ENCODE results near the gene SNCA.

The SNCA gene

DNA sequence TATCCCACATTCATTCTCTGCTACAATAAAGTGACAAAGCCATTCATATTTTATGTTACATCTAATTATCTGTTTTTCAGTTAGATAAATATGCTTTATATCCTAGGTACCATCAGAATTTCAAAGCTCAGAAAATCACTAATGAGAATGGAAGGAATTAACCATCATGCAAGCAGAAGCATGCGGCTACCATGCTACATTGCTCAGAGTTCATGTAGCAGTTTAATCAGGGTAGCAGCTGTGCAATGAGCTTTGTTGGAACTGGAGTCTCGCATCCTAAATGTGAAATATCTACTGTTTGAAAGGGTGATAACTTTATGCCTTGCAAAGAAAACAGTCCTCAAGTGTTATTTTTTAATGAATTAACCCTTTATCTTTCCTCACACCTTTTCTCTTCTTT lies 77.5 kb downstream of the SNCA start:
- 100% methylated on average over 1 of the region's 2 CpGs for WGBS (ENCODE audit: insufficient coverage)
- POLR2A ChIA-PET = no interaction called here

GRCh38 chr4:89757154-89757719 lies 79.7 kb downstream of the SNCA start:
- 90% methylated on average over 2 of the region's 4 CpGs for WGBS (ENCODE audit: insufficient coverage)
- no peak overlapping the region for H3K27ac ChIP-seq (ENCODE audit: insufficient read depth in 1 of 2, low read depth in 1 of 2, low read length in 2 of 2, poor library complexity in 1 of 2, severe bottlenecking in 2 of 2)
- no peak overlapping the region for H3K4me3 ChIP-seq (ENCODE audit: control insufficient read depth in 1 of 7, extremely low read depth in 1 of 7, insufficient read depth in 4 of 7, low read depth in 2 of 7, low read length in 6 of 7)
- H3K36me3 ChIP-seq (ENCODE audit: control insufficient read depth in 4 of 4, insufficient read depth in 4 of 4, low read length in 3 of 4) = peaks cover 2 to 5% (median 3%) of the 10 kb centered on the region in 4 experiments
- DNase-seq = no peak
- H3K4me1 ChIP-seq (ENCODE audit: control extremely low read depth in 1 of 4, control insufficient read depth in 4 of 4, insufficient read depth in 4 of 4, low read length in 3 of 4) = no peaks in the 10 kb centered on the region
- CTCF ChIA-PET = interaction anchor here (0.6 to 0.8 kb wide), 2 partner anchors 113 to 940 kb away, joined by 3 read pairs; no protein-coding TSS in a partner anchor
- POLR2A ChIA-PET = no interaction called here
- no peaks in the 10 kb centered on the region for H3K27me3 ChIP-seq (replicated peaks in 2 of 5; ENCODE audit: control insufficient read depth in 4 of 5, insufficient read depth in 5 of 5, low read length in 4 of 5)
- H3K9me3 ChIP-seq (ENCODE audit: control extremely low read depth in 1 of 5, control insufficient read depth in 4 of 5, insufficient read depth in 2 of 5, low read depth in 1 of 5, low read length in 4 of 5) = no peaks in the 10 kb centered on the region

More for the DNA sequence above, 77.5 kb downstream of the SNCA start:
- Histone ChIP-seq H3K4me1 (ENCODE audit: control extremely low read depth in 1 of 4, control insufficient read depth in 4 of 4, insufficient read depth in 4 of 4, low read length in 3 of 4) (no peaks in the 10 kb centered on the region), H3K27ac (ENCODE audit: insufficient read depth in 1 of 2, low read depth in 1 of 2, low read length in 2 of 2, poor library complexity in 1 of 2, severe bottlenecking in 2 of 2) (no peak overlapping the region), H3K9me3 (ENCODE audit: control extremely low read depth in 1 of 5, control insufficient read depth in 4 of 5, insufficient read depth in 2 of 5, low read depth in 1 of 5, low read length in 4 of 5) (no peaks in the 10 kb centered on the region), H3K4me3 (ENCODE audit: control insufficient read depth in 1 of 7, extremely low read depth in 1 of 7, insufficient read depth in 4 of 7, low read depth in 2 of 7, low read length in 6 of 7) (no peak overlapping the region), H3K27me3 (replicated peaks in 2 of 5; ENCODE audit: control insufficient read depth in 4 of 5, insufficient read depth in 5 of 5, low read length in 4 of 5) (no peaks in the 10 kb centered on the region), H3K36me3 (ENCODE audit: control insufficient read depth in 4 of 4, insufficient read depth in 4 of 4, low read length in 3 of 4) (peaks cover 0 to 2% (median under 1%) of the 10 kb centered on the region in 4 experiments)
- DNase-seq = no peak
- CTCF ChIA-PET = no interaction called here

DNA sequence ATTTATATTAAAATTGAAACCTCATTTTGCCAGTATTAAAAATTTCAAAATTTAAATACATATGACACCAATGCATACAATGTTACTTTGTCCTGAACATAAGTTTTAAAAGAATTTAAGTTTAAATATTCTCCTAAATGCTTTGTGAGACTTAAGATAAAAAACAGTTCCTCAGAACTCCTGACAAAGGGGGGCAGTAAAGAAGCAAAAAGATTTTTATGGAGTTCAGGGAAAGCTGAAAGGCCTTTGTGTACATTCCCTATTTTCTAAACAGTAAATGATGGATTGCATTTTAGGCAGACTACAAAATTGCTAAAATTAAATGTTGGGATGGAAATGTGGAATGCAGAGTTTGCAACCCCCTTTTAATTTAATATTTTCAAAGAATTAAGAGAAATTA lies 81.7 kb downstream of the SNCA start:
- H3K4me1 ChIP-seq (ENCODE audit: control extremely low read depth in 1 of 4, control insufficient read depth in 4 of 4, insufficient read depth in 4 of 4, low read length in 3 of 4) = no peaks in the 10 kb centered on the region
- DNase-seq = no peak
- CTCF ChIA-PET = no interaction called here
- H3K9me3 ChIP-seq (ENCODE audit: control extremely low read depth in 1 of 5, control insufficient read depth in 4 of 5, insufficient read depth in 2 of 5, low read depth in 1 of 5, low read length in 4 of 5) = no peaks in the 10 kb centered on the region
- no peaks in the 10 kb centered on the region for H3K27me3 ChIP-seq (replicated peaks in 2 of 5; ENCODE audit: control insufficient read depth in 4 of 5, insufficient read depth in 5 of 5, low read length in 4 of 5)
- H3K27ac ChIP-seq (ENCODE audit: insufficient read depth in 1 of 2, low read depth in 1 of 2, low read length in 2 of 2, poor library complexity in 1 of 2, severe bottlenecking in 2 of 2) = no peak overlapping the region
- no peak overlapping the region for H3K4me3 ChIP-seq (ENCODE audit: control insufficient read depth in 1 of 7, extremely low read depth in 1 of 7, insufficient read depth in 4 of 7, low read depth in 2 of 7, low read length in 6 of 7)
- POLR2A ChIA-PET = no interaction called here
- H3K36me3 ChIP-seq (ENCODE audit: control insufficient read depth in 4 of 4, insufficient read depth in 4 of 4, low read length in 3 of 4) = peaks cover 2 to 5% (median 3%) of the 10 kb centered on the region in 4 experiments

DNA sequence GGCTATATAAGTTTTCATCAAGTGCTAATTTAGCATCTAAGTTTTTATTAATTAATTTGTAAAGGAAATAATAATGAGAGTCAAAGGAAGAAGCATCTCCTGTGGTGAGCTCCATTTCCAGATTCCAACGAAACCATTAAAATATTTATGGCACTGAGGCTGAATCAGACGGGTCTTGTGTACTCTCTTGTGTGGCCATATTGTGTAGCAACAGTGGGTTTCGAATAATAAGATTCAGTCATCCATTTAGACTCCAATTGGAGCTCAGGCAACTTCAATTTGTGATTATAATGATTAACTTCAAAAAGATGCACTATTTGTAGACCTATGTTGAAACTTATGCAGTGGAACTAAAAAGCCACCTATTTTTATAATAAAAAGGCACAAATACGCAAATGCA lies 82.4 kb downstream of the SNCA start:
- CTCF ChIA-PET = no interaction called here
- Histone ChIP-seq H3K4me1 (ENCODE audit: control extremely low read depth in 1 of 4, control insufficient read depth in 4 of 4, insufficient read depth in 4 of 4, low read length in 3 of 4) (no peaks in the 10 kb centered on the region), H3K36me3 (ENCODE audit: control insufficient read depth in 4 of 4, insufficient read depth in 4 of 4, low read length in 3 of 4) (peaks cover under 1 to 5% (median 3%) of the 10 kb centered on the region in 4 experiments), H3K27ac (ENCODE audit: insufficient read depth in 1 of 2, low read depth in 1 of 2, low read length in 2 of 2, poor library complexity in 1 of 2, severe bottlenecking in 2 of 2) (no peak overlapping the region), H3K4me3 (ENCODE audit: control insufficient read depth in 1 of 7, extremely low read depth in 1 of 7, insufficient read depth in 4 of 7, low read depth in 2 of 7, low read length in 6 of 7) (no peak overlapping the region), H3K27me3 (replicated peaks in 2 of 5; ENCODE audit: control insufficient read depth in 4 of 5, insufficient read depth in 5 of 5, low read length in 4 of 5) (no peaks in the 10 kb centered on the region), H3K9me3 (ENCODE audit: control extremely low read depth in 1 of 5, control insufficient read depth in 4 of 5, insufficient read depth in 2 of 5, low read depth in 1 of 5, low read length in 4 of 5) (no peaks in the 10 kb centered on the region)
- POLR2A ChIA-PET = no interaction called here
- 100% methylated on average over 2 of the region's 4 CpGs for WGBS (ENCODE audit: insufficient coverage)
- no peak for DNase-seq

GRCh38 chr4:89753601-89754066 lies 83.3 kb downstream of the SNCA start:
- no peak for DNase-seq
- Histone ChIP-seq H3K27me3 (replicated peaks in 2 of 5; ENCODE audit: control insufficient read depth in 4 of 5, insufficient read depth in 5 of 5, low read length in 4 of 5) (no peaks in the 10 kb centered on the region), H3K4me1 (ENCODE audit: control extremely low read depth in 1 of 4, control insufficient read depth in 4 of 4, insufficient read depth in 4 of 4, low read length in 3 of 4) (no peaks in the 10 kb centered on the region), H3K36me3 (ENCODE audit: control insufficient read depth in 4 of 4, insufficient read depth in 4 of 4, low read length in 3 of 4) (peaks cover 0 to 5% (median 2%) of the 10 kb centered on the region in 4 experiments), H3K4me3 (ENCODE audit: control insufficient read depth in 1 of 7, extremely low read depth in 1 of 7, insufficient read depth in 4 of 7, low read depth in 2 of 7, low read length in 6 of 7) (no peak overlapping the region), H3K9me3 (ENCODE audit: control extremely low read depth in 1 of 5, control insufficient read depth in 4 of 5, insufficient read depth in 2 of 5, low read depth in 1 of 5, low read length in 4 of 5) (no peaks in the 10 kb centered on the region), H3K27ac (ENCODE audit: insufficient read depth in 1 of 2, low read depth in 1 of 2, low read length in 2 of 2, poor library complexity in 1 of 2, severe bottlenecking in 2 of 2) (no peak overlapping the region)
- ChIA-PET CTCF (no interaction called here), POLR2A (no interaction called here)
- WGBS (ENCODE audit: insufficient coverage) = 100% methylated on average over 2 of the region's 5 CpGs

DNA sequence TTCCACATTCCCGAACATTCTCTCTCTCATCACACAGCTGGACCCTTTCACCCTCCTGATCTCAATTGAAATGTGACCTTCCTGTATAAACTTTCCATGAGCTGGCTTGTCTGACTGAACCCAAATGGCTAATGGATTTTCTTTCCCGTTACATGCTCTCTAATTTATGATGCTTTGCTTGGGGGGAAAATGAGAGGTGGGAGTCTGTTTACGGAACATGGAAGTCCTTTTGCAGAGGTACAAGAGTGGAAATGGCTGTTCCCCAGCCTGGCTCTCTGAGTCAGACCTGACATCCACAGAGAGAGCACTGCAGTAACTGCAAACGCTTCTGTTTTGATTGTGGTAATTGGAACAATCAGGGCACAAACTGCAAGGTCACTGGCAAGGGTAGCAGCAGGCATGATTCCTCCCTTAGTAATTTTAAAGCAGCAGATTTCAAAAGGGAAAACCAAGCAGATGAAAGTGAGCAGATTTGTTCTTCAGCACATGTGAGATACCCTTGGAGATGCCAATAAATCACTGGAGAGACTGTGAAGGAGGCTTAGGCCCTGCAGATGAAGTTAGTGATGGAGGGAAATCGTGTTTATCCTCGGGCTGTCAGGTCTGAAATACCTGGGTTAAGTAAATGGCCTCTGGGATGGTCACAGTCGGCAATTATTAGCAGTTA lies 83.9 kb downstream of the SNCA start:
- no peak for DNase-seq
- Histone ChIP-seq H3K9me3 (ENCODE audit: control extremely low read depth in 1 of 5, control insufficient read depth in 4 of 5, insufficient read depth in 2 of 5, low read depth in 1 of 5, low read length in 4 of 5) (no peaks in the 10 kb centered on the region), H3K4me1 (ENCODE audit: control extremely low read depth in 1 of 4, control insufficient read depth in 4 of 4, insufficient read depth in 4 of 4, low read length in 3 of 4) (no peaks in the 10 kb centered on the region), H3K36me3 (ENCODE audit: control insufficient read depth in 4 of 4, insufficient read depth in 4 of 4, low read length in 3 of 4) (peaks cover 0 to 5% (median 2%) of the 10 kb centered on the region in 4 experiments), H3K27me3 (replicated peaks in 2 of 5; ENCODE audit: control insufficient read depth in 4 of 5, insufficient read depth in 5 of 5, low read length in 4 of 5) (no peaks in the 10 kb centered on the region), H3K27ac (ENCODE audit: insufficient read depth in 1 of 2, low read depth in 1 of 2, low read length in 2 of 2, poor library complexity in 1 of 2, severe bottlenecking in 2 of 2) (no peak overlapping the region), H3K4me3 (ENCODE audit: control insufficient read depth in 1 of 7, extremely low read depth in 1 of 7, insufficient read depth in 4 of 7, low read depth in 2 of 7, low read length in 6 of 7) (no peak overlapping the region)
- ChIA-PET POLR2A (no interaction called here), CTCF (no interaction called here)
- 100% methylated on average over 6 of the region's 7 CpGs for WGBS (ENCODE audit: insufficient coverage)

- 98% methylated on average over 5 of the region's 5 CpGs for WGBS (ENCODE audit: insufficient coverage)
- peaks cover 0 to 5% (median 2%) of the 10 kb centered on the region in 4 experiments for H3K36me3 ChIP-seq (ENCODE audit: control insufficient read depth in 4 of 4, insufficient read depth in 4 of 4, low read length in 3 of 4)
- ChIA-PET CTCF (no interaction called here), POLR2A (no interaction called here)
- no peaks in the 10 kb centered on the region for H3K4me1 ChIP-seq (ENCODE audit: control extremely low read depth in 1 of 4, control insufficient read depth in 4 of 4, insufficient read depth in 4 of 4, low read length in 3 of 4)
- no peak overlapping the region for H3K4me3 ChIP-seq (ENCODE audit: control insufficient read depth in 1 of 7, extremely low read depth in 1 of 7, insufficient read depth in 4 of 7, low read depth in 2 of 7, low read length in 6 of 7)
- no peak for DNase-seq
- no peak overlapping the region for H3K27ac ChIP-seq (ENCODE audit: insufficient read depth in 1 of 2, low read depth in 1 of 2, low read length in 2 of 2, poor library complexity in 1 of 2, severe bottlenecking in 2 of 2)
- H3K27me3 ChIP-seq (replicated peaks in 2 of 5; ENCODE audit: control insufficient read depth in 4 of 5, insufficient read depth in 5 of 5, low read length in 4 of 5) = no peaks in the 10 kb centered on the region
- no peaks in the 10 kb centered on the region for H3K9me3 ChIP-seq (ENCODE audit: control extremely low read depth in 1 of 5, control insufficient read depth in 4 of 5, insufficient read depth in 2 of 5, low read depth in 1 of 5, low read length in 4 of 5)
Observed at GRCh38 chr4:89751416-89751815, 85.5 kb downstream of the SNCA start.
